Stimulated activated CD8-positive, alpha-beta memory T cell treated with anti-CD3 and anti-CD28 coated beads, Interleukin-12 subunit alpha, Interleukin-12 subunit beta, amount 100 ng/mL, for 24 hours (primary cell): ENCODE results near the gene ZFHX3.

ENCODE experiments used
- DNase-seq: peaks from one replicate; pipeline ENCODE4 v3.0.0-alpha.2; 2020; ENCODE audit errors: extremely low read depth

Gene ZFHX3

GRCh38 chr16:72848028-72848400, 199.9 kb downstream of the ZFHX3 start:
- DNase-seq: no peak

GRCh38 chr16:72847187-72848027, 200.5 kb downstream of the ZFHX3 start:
- DNase-seq: no peak

GRCh38 chr16:72846594-72846993, 201.3 kb downstream of the ZFHX3 start:
- DNase-seq: no peak

GRCh38 chr16:72845322-72846020, 202.5 kb downstream of the ZFHX3 start:
- no peak for DNase-seq

GRCh38 chr16:72844225-72844920, 203.6 kb downstream of the ZFHX3 start:
- no peak for DNase-seq

GRCh38 chr16:72841506-72841905, 206.4 kb downstream of the ZFHX3 start:
- DNase-seq: no peak

- no peak for DNase-seq
Measured at GRCh38 chr16:72840631-72841381, 207.1 kb downstream of the ZFHX3 start.

- DNase-seq: no peak
Measured at GRCh38 chr16:72838951-72839350, 209.0 kb downstream of the ZFHX3 start.

- DNase-seq: no peak
Measured at GRCh38 chr16:72838586-72838910, 209.4 kb downstream of the ZFHX3 start.

- no peak for DNase-seq
Measured at GRCh38 chr16:72837846-72838585, 209.9 kb downstream of the ZFHX3 start.

- DNase-seq: no peak
Measured at GRCh38 chr16:72836985-72837384, 210.9 kb downstream of the ZFHX3 start.

- DNase-seq: no peak
Measured at GRCh38 chr16:72836181-72836580, 211.7 kb downstream of the ZFHX3 start.

GRCh38 chr16:72835086-72835485, 212.8 kb downstream of the ZFHX3 start:
- DNase-seq: no peak

- DNase-seq: no peak
Measured at GRCh38 chr16:72834499-72834898, 213.4 kb downstream of the ZFHX3 start.

GRCh38 chr16:72833969-72834368, 214.0 kb downstream of the ZFHX3 start:
- DNase-seq: no peak

- no peak for DNase-seq
Measured at GRCh38 chr16:72833482-72833881, 214.4 kb downstream of the ZFHX3 start.

GRCh38 chr16:72832621-72833248, 215.2 kb downstream of the ZFHX3 start:
- DNase-seq: peak; percentile 16

- DNase-seq: no peak
Measured at GRCh38 chr16:72829846-72830775, 217.8 kb downstream of the ZFHX3 start.

GRCh38 chr16:72827866-72828265, 220.1 kb downstream of the ZFHX3 start:
- DNase-seq: no peak
